CD14-positive monocyte (primary cell): ENCODE data around the gene EML3. TPM values are rescaled to one million over a fixed set of nuclear protein-coding genes. Genes with fewer than 3 reads are reported as not detected.

Source experiments
- DNase-seq, 3 donors: peaks; one replicate each; pipeline ENCODE4 v3.0.0-alpha.2; 2011 to 2022
- H2AFZ ChIP-seq: 2 replicates; pipeline ENCODE4 v1.6.0; 2012; ENCODE audit warnings: mild to moderate bottlenecking, low read depth, low read length, inconsistent platforms; ENCODE audit not compliant: insufficient read depth, poor library complexity, severe bottlenecking
- H3K27ac ChIP-seq, 2 donors: 1 replicate in 1 of 2; 2 replicates in 1 of 2; pipeline ENCODE4 v1.5.1; 2012 to 2013; ENCODE audit warnings: low read length in 2 of 2, control low read depth in 1 of 2, inconsistent platforms in 1 of 2, low read depth in 1 of 2, mild to moderate bottlenecking in 1 of 2
- H3K27me3 ChIP-seq, 2 donors: one replicate each; pipeline versions ENCODE4 v1.6.0 to v1.6.1; 2011 to 2013; ENCODE audit warnings: low read length in 2 of 2; ENCODE audit not compliant: control insufficient read depth in 2 of 2, insufficient read depth in 2 of 2
- H3K36me3 ChIP-seq, 2 donors: replicated peaks in 1 of 2; 1 replicate in 1 of 2; 2 replicates in 1 of 2; pipeline versions ENCODE4 v1.5.1 to v1.6.1; 2012 to 2013; ENCODE audit warnings: low read length in 2 of 2, control low read depth in 1 of 2, inconsistent platforms in 1 of 2, mild to moderate bottlenecking in 1 of 2; ENCODE audit not compliant: insufficient read depth in 2 of 2, control insufficient read depth in 1 of 2
- H3K4me1 ChIP-seq, 2 donors: 1 replicate in 1 of 2; 2 replicates in 1 of 2; pipeline versions ENCODE4 v1.5.1 to v1.6.1; 2012 to 2013; ENCODE audit warnings: low read length in 2 of 2, control low read depth in 1 of 2, inconsistent platforms in 1 of 2, mild to moderate bottlenecking in 1 of 2, moderate library complexity in 1 of 2; ENCODE audit not compliant: insufficient read depth in 2 of 2, control insufficient read depth in 1 of 2
- H3K4me2 ChIP-seq: replicated peaks from 2 replicates; pipeline ENCODE3; 2012; ENCODE audit warnings: low read length, moderate library complexity, mild to moderate bottlenecking; ENCODE audit not compliant: poor library complexity, severe bottlenecking; ENCODE audit errors: extremely low read depth
- H3K4me3 ChIP-seq, 3 experiments: fragments of 200-600 bp in 1 of 3; sonication (generic) in 1 of 3; replicated peaks in 1 of 3; 1 replicate in 2 of 3; 2 replicates in 1 of 3; pipeline ENCODE4 v1.5.1; 2011 to 2013; ENCODE audit warnings: low read length in 3 of 3, mild to moderate bottlenecking in 3 of 3, control low read depth in 2 of 3, low read depth in 2 of 3, inconsistent platforms in 1 of 3, moderate library complexity in 1 of 3
- H3K79me2 ChIP-seq: 2 replicates; pipeline ENCODE4 v1.6.0; 2012; ENCODE audit warnings: mild to moderate bottlenecking, control low read depth, inconsistent platforms, low read length, moderate library complexity; ENCODE audit not compliant: insufficient read depth
- H3K9ac ChIP-seq: 2 replicates; pipeline ENCODE4 v1.6.0; 2017; ENCODE audit warnings: low read length, mild to moderate bottlenecking; ENCODE audit not compliant: insufficient read depth, poor library complexity, severe bottlenecking
- H3K9me3 ChIP-seq, 2 donors: replicated peaks in 1 of 2; 1 replicate in 1 of 2; 2 replicates in 1 of 2; pipeline versions ENCODE4 v1.5.1 to v1.6.1; 2012 to 2013; ENCODE audit warnings: low read length in 2 of 2, control low read depth in 1 of 2; ENCODE audit not compliant: control insufficient read depth in 1 of 2, insufficient read depth in 1 of 2
- H4K20me1 ChIP-seq: 2 replicates; pipeline ENCODE4 v1.6.0; 2012; ENCODE audit warnings: mild to moderate bottlenecking, low read length, control low read depth, moderate library complexity; ENCODE audit not compliant: insufficient read depth
- H3K27ac Mint-ChIP-seq, 7 donors: one replicate each; pipeline ENCODE4 v1.8.0; 2020; ENCODE audit warnings: mild to moderate bottlenecking in 7 of 7, mixed read lengths in 7 of 7, moderate library complexity in 6 of 7, inconsistent platforms in 2 of 7
- H3K27me3 Mint-ChIP-seq, 3 donors: one replicate each; pipeline ENCODE4 v1.8.0; 2021 to 2022; ENCODE audit warnings: low read depth in 3 of 3, mild to moderate bottlenecking in 3 of 3, mixed read lengths in 3 of 3, moderate library complexity in 3 of 3, inconsistent platforms in 1 of 3
- H3K36me3 Mint-ChIP-seq, 2 donors: one replicate each; pipeline ENCODE4 v1.8.0; 2020; ENCODE audit warnings: mixed read lengths in 2 of 2, inconsistent platforms in 1 of 2, mild to moderate bottlenecking in 1 of 2
- H3K4me1 Mint-ChIP-seq: one replicate; pipeline ENCODE4 v1.8.0; 2020; ENCODE audit warnings: mild to moderate bottlenecking, mixed read lengths
- H3K4me3 Mint-ChIP-seq, 2 donors: one replicate each; pipeline ENCODE4 v1.8.0; 2020; ENCODE audit warnings: mild to moderate bottlenecking in 2 of 2, mixed read lengths in 2 of 2, moderate library complexity in 1 of 2
- H3K9me3 Mint-ChIP-seq, 7 donors: one replicate each; pipeline ENCODE4 v1.8.0; 2020 to 2022; ENCODE audit warnings: mixed read lengths in 7 of 7, mild to moderate bottlenecking in 6 of 7, moderate library complexity in 6 of 7, inconsistent platforms in 2 of 7
- WGBS: methylation state at CpG from one replicate; pipeline ENCODE4 v1.1.5; 2013; ENCODE audit warnings: missing lambda C conversion rate; ENCODE audit not compliant: insufficient coverage; 5-methylcytosine and 5-hydroxymethylcytosine counted together
- intact Hi-C, 2 donors: fragments of 100-400 bp; cut with micrococcal nuclease; formaldehyde crosslinking; loops; one replicate each; pipeline versions ENCODE4 v1.15.0 to v1.15.1; 2023
- polyA plus RNA-seq, 3 donors: library from polyadenylated mRNA; depleted of rRNA in 1 of 3; unstranded in 2 of 3; stranded (reverse) in 1 of 3; fragments of 300-500 nt in 2 of 3; fragments of >200 nt in 1 of 3; fragmentation: Illumina TruSeq in 2 of 3; gene quantifications; 1 replicate in 2 of 3; 2 replicates in 1 of 3; pipeline ENCODE4 v1.2.3, GENCODE V29; 2012 to 2021
- TF ChIP-seq, protein P1 (sequence below): fragments of 200-600 bp; IDR thresholded peaks from one replicate; pipeline ENCODE4 v1.8.0; 2022; ENCODE audit warnings: antibody characterized with exemption, mild to moderate bottlenecking

The EML3 gene
- polyA plus RNA-seq, 3 donors: 7.2 to 131 (median 10.6) TPM

DNA sequence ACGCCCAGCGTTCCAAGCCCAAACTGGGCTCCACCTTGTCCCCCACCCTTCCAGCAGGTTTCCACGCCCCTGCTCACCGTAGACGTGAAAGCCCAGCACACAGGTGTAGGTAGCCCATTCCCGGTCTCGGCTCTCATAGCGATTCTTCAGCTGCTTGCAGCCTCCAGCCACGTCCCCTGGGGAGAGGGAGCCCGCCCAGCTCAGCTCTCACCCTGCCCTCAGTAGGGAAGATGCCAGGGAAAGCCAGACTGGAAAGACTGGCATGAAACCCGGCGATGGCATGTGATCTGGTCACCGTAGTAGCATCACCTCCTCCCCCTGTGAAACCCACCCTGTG lies 9.5 kb downstream of the EML3 start:
- Histone ChIP-seq H3K4me3 (peak overlapping the region in 1 of 3 experiments; percentile 93), H4K20me1 (peaks cover 24% of the 10 kb centered on the region), H3K27me3 (no peaks in the 10 kb centered on the region), H2AFZ (no peak overlapping the region), H3K36me3 (peaks cover 33 to 45% of the 10 kb centered on the region in 2 donors), H3K27ac (no peak overlapping the region), H3K9me3 (no peaks in the 10 kb centered on the region), H3K79me2 (peaks cover 35% of the 10 kb centered on the region), H3K4me1 (peaks cover 47 to 51% of the 10 kb centered on the region in 2 donors), H3K9ac (no peak overlapping the region), H3K4me2 (peak overlapping the region; percentile 98)
- H3K27me3 Mint-ChIP-seq: no peaks in the 10 kb centered on the region
- intact Hi-C loops: loop anchor here in 1 of 2 donors (5.0 kb wide), 1 partner anchor 44 kb away; the partner anchor contains the start of gene GANAB
- peak overlapping the region in 1 of 2 donors; percentile 47 for H3K4me3 Mint-ChIP-seq
- H3K36me3 Mint-ChIP-seq: peaks cover 57 to 62% of the 10 kb centered on the region in 2 donors
- no peak for DNase-seq
- peaks cover 55% of the 10 kb centered on the region for H3K4me1 Mint-ChIP-seq
- TF ChIP-seq, protein P1, sequence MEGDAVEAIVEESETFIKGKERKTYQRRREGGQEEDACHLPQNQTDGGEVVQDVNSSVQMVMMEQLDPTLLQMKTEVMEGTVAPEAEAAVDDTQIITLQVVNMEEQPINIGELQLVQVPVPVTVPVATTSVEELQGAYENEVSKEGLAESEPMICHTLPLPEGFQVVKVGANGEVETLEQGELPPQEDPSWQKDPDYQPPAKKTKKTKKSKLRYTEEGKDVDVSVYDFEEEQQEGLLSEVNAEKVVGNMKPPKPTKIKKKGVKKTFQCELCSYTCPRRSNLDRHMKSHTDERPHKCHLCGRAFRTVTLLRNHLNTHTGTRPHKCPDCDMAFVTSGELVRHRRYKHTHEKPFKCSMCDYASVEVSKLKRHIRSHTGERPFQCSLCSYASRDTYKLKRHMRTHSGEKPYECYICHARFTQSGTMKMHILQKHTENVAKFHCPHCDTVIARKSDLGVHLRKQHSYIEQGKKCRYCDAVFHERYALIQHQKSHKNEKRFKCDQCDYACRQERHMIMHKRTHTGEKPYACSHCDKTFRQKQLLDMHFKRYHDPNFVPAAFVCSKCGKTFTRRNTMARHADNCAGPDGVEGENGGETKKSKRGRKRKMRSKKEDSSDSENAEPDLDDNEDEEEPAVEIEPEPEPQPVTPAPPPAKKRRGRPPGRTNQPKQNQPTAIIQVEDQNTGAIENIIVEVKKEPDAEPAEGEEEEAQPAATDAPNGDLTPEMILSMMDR: no peak
- peak overlapping the region in 2 of 7 donors; percentile 11 to 50 for H3K27ac Mint-ChIP-seq
- no peaks in the 10 kb centered on the region for H3K9me3 Mint-ChIP-seq
- WGBS: 97% methylated on average over 10 of the region's 13 CpGs

DNA sequence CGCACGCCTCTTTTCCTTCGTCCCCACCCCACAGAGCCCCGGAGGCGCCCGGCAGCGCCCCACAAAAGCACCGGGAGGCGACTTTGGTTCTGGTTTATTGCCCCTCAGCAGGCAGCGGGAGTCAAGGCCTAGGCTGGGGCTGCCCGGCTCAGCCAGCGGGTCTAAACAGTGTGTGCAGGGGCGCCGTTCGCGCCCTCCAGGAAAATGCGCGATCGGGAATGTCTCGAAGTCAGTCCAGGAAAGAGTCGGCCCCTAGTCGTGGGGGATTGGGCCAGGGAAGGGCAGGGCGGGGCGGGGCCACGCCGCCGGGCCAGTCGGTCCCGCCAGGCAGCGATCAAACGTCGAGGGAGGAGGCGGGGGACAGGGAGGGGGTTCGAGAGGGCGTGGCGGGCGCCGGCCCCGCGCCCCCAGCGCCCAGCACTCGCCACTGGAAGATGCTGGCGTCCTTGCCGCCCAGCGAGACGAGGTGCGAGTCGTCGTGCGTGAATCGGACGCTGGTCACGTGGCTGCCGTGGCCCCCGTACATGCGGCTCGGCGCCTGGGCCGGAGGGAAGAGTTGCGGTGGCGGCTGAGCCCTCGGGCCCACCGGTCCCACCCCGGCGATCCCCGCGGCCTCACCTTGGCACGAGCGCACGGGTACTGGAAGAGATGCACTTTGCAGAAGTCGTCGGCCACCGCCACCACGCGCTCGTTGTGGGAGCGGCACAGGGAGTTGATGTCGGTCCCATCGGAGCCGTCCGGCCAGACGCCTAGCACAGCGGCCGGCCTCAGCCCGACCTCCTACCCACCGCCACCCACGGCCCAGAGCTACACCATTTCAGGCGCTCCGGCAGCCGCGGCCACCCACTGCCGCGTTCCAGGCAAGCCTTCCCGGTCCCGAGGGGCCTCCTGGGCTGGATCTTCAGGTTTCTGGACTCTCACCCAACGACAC lies 10.2 kb downstream of the EML3 start:
- Mint-ChIP-seq H3K9me3 (no peaks in the 10 kb centered on the region), H3K36me3 (peaks cover 58 to 65% of the 10 kb centered on the region in 2 donors)
- peaks cover 39 to 50% of the 10 kb centered on the region in 2 donors for H3K36me3 ChIP-seq

More for the DNA sequence above, 10.2 kb downstream of the EML3 start:
- Histone ChIP-seq H2AFZ (peak overlapping the region; percentile 93), H3K9ac (peak overlapping the region; percentile 97), H4K20me1 (peaks cover 30% of the 10 kb centered on the region), H3K4me2 (peak overlapping the region; percentile 98), H3K27me3 (no peaks in the 10 kb centered on the region), H3K9me3 (no peaks in the 10 kb centered on the region), H3K4me1 (peaks cover 44 to 50% of the 10 kb centered on the region in 2 donors), H3K4me3 (peak overlapping the region; percentile 81 to 98 (median 93)), H3K27ac (peak overlapping the region; percentile 61 to 79), H3K79me2 (peaks cover 42% of the 10 kb centered on the region)
- Mint-ChIP-seq H3K27ac (peak overlapping the region; percentile 85 to 92 (median 88)), H3K27me3 (no peaks in the 10 kb centered on the region), H3K4me1 (peaks cover 55% of the 10 kb centered on the region), H3K4me3 (peak overlapping the region; percentile 92 to 96)
- DNase-seq: peak in 2 of 3 donors; percentile 19 to 45
- TF ChIP-seq, protein P1: no peak
- intact Hi-C loops: loop anchor here in 1 of 2 donors (5.0 kb wide), 1 partner anchor 45 kb away; the partner anchor contains the start of gene GANAB
- 35% methylated on average over 96 of the region's 96 CpGs for WGBS
